Lung (tissue), 12 donors: ENCODE results near the gene RMND1. TPM values are rescaled to one million over a fixed set of nuclear protein-coding genes. Genes with fewer than 3 reads are reported as not detected.

Source experiments
- ATAC-seq: fragments of 200-7000 bp; cut with Tn5 transposase; one replicate; pipeline ENCODE4 v1.9.1; 2020; ENCODE audit warnings: moderate number of reproducible peaks; ENCODE audit not compliant: insufficient read depth, low FRiP score
- DNase-seq, 3 donors: peaks; one replicate each; pipeline ENCODE4 v3.0.0-alpha.2; 2013 to 2017
- H3K27ac ChIP-seq, 2 donors: one replicate each; pipeline ENCODE4 v1.5.1; 2013; ENCODE audit warnings: mild to moderate bottlenecking in 2 of 2, moderate library complexity in 2 of 2, control low read depth in 1 of 2, inconsistent platforms in 1 of 2, low read depth in 1 of 2, low read length in 1 of 2
- H3K27me3 ChIP-seq, 3 donors: one replicate each; pipeline ENCODE4 v1.5.1; 2013; ENCODE audit warnings: low read length in 2 of 3; ENCODE audit not compliant: control insufficient read depth in 3 of 3, insufficient read depth in 3 of 3
- H3K36me3 ChIP-seq, 4 donors: one replicate each; pipeline ENCODE4 v1.5.1; 2013; ENCODE audit warnings: low read length in 4 of 4, mild to moderate bottlenecking in 1 of 4, moderate library complexity in 1 of 4; ENCODE audit not compliant: control insufficient read depth in 4 of 4, insufficient read depth in 4 of 4
- H3K4me1 ChIP-seq, 5 donors: one replicate each; pipeline ENCODE4 v1.5.1; 2013; ENCODE audit warnings: low read length in 5 of 5, mild to moderate bottlenecking in 2 of 5, moderate library complexity in 1 of 5; ENCODE audit not compliant: control insufficient read depth in 5 of 5, insufficient read depth in 5 of 5
- H3K4me3 ChIP-seq: one replicate; pipeline ENCODE4 v1.5.1; 2013; ENCODE audit warnings: mild to moderate bottlenecking, control low read depth, moderate library complexity
- H3K9ac ChIP-seq, 2 donors: one replicate each; pipeline ENCODE4 v1.5.1; 2013; ENCODE audit warnings: low read length in 2 of 2, control low read depth in 1 of 2; ENCODE audit not compliant: insufficient read depth in 1 of 2
- H3K9me3 ChIP-seq, 4 donors: one replicate each; pipeline ENCODE4 v1.5.1; 2013; ENCODE audit warnings: low read length in 3 of 4, mild to moderate bottlenecking in 1 of 4, moderate library complexity in 1 of 4; ENCODE audit not compliant: control insufficient read depth in 4 of 4, insufficient read depth in 3 of 4
- CTCF ChIP-seq: IDR thresholded peaks from 2 replicates; pipeline ENCODE4 v1.5.1; 2012; ENCODE audit warnings: mild to moderate bottlenecking; ENCODE audit errors: control extremely low read depth, extremely low read depth
- WGBS, 2 donors: extraction: QIAGEN DNeasy Blood & Tissue Kit; methylation state at CpG; one replicate each; pipeline ENCODE4 v1.1.7; 2013; 5-methylcytosine and 5-hydroxymethylcytosine counted together
- polyA plus RNA-seq, 2 donors: library from polyadenylated mRNA; stranded (reverse); fragments of 200-250 nt; gene quantifications; one replicate each; pipeline ENCODE4 v1.2.1, GENCODE V29; 2013
- total RNA-seq, 2 donors: library from RNA; depleted of rRNA in 1 of 2; stranded (reverse); fragments of >200 nt in 1 of 2; gene quantifications; one replicate each; pipeline ENCODE4 v1.2.1, GENCODE V29; 2014 to 2021
- donor health status: control.
- donor health status: control.
- donor health status: Bipolar disorder and iron deficiency.
- donor health status: healthy.
- donor health status: DM: yes; HTN: yes; CAD: no.

RMND1 gene
- total and polyA plus RNA-seq, 4 donors, result 10.2 to 43.2 (median 21.9) TPM

- ATAC-seq, result no peak
- Histone ChIP-seq H3K4me3 (no peak overlapping the region), H3K36me3 (no peaks in the 10 kb centered on the region), H3K4me1 (peaks cover 0 to 7% (median 0%) of the 10 kb centered on the region in 5 donors), H3K9ac (no peak overlapping the region), H3K9me3 (no peaks in the 10 kb centered on the region), H3K27me3 (peaks cover 0 to 22% (median 9%) of the 10 kb centered on the region in 3 donors), H3K27ac (peak overlapping the region in 1 of 2 donors; percentile 70)
- no peak for TF ChIP-seq CTCF
- no peak for DNase-seq
Measured at GRCh38 chr6:151497905-151498304, 46.0 kb upstream of the RMND1 start.

GRCh38 chr6:151495380-151495779, 43.5 kb upstream of the RMND1 start:
- H3K4me1 ChIP-seq, result peaks cover 0 to 7% (median 0%) of the 10 kb centered on the region in 5 donors
- H3K9me3 ChIP-seq, result no peaks in the 10 kb centered on the region
- ATAC-seq (no peak), DNase-seq (no peak)
- peaks cover 0 to 26% (median 9%) of the 10 kb centered on the region in 3 donors for H3K27me3 ChIP-seq
- no peak overlapping the region for H3K9ac ChIP-seq
- H3K27ac ChIP-seq, result no peak overlapping the region
- TF ChIP-seq CTCF, result no peak
- H3K36me3 ChIP-seq, result no peaks in the 10 kb centered on the region
- no peak overlapping the region for H3K4me3 ChIP-seq
- WGBS, 2 donors, result 89 to 93% methylated on average over 9 of the region's 9 CpGs

- 40 to 51% methylated on average over 4 of the region's 4 CpGs for WGBS, 2 donors
- Histone ChIP-seq H3K4me3 (peak overlapping the region; percentile 49), H3K36me3 (no peaks in the 10 kb centered on the region), H3K27me3 (peaks cover 0 to 26% (median 9%) of the 10 kb centered on the region in 3 donors), H3K4me1 (peaks cover 0 to 7% (median 0%) of the 10 kb centered on the region in 5 donors), H3K9me3 (no peaks in the 10 kb centered on the region), H3K9ac (no peak overlapping the region), H3K27ac (peak overlapping the region in 1 of 2 donors; percentile 68)
- ATAC-seq, result no peak
- TF ChIP-seq CTCF, result no peak
- no peak for DNase-seq
Measured at GRCh38 chr6:151494936-151495320, 43.0 kb upstream of the RMND1 start.

- Histone ChIP-seq H3K9ac (peak overlapping the region in 1 of 2 donors; percentile 63), H3K9me3 (no peaks in the 10 kb centered on the region), H3K27me3 (peaks cover 0 to 26% (median 9%) of the 10 kb centered on the region in 3 donors), H3K4me3 (peak overlapping the region; percentile 49), H3K4me1 (peaks cover 0 to 7% (median 0%) of the 10 kb centered on the region in 5 donors), H3K36me3 (no peaks in the 10 kb centered on the region), H3K27ac (peak overlapping the region in 1 of 2 donors; percentile 68)
- TF ChIP-seq CTCF, result no peak
- DNase-seq (peak; percentile 66 to 69 (median 67)), ATAC-seq (no peak)
- 1% methylated on average over 42 to 43 of the region's 43 CpGs for WGBS, 2 donors
Measured at GRCh38 chr6:151494235-151494935, 42.5 kb upstream of the RMND1 start.
